Epithelial cell of esophagus (primary cell): ENCODE results near the gene CDC42BPA.
"Not testable (repeated sequence)": the region's sequence is repeated elsewhere in the genome, so short reads cannot be mapped to it uniquely, and the experiment has no call there.

ENCODE experiments used
- DNase-seq: peaks from one replicate; pipeline ENCODE4 v3.0.0; 2010; ENCODE audit warnings: low read depth
- H3K4me3 ChIP-seq: 2 replicates; pipeline ENCODE4 v1.5.1; 2011; ENCODE audit warnings: mild to moderate bottlenecking, low read length, control low read depth
- CTCF ChIP-seq: IDR thresholded peaks from 2 replicates; pipeline ENCODE4 v1.5.1; 2011; ENCODE audit warnings: low read depth, mild to moderate bottlenecking, low read length, control low read depth, inconsistent platforms; ENCODE audit not compliant: insufficient read depth; ENCODE audit errors: missing control alignments

Gene CDC42BPA

GRCh38 chr1:227298512-227299240, 19.6 kb downstream of the CDC42BPA start:
- H3K4me3 ChIP-seq = no peak overlapping the region
- no peak for TF ChIP-seq CTCF
- no peak for DNase-seq

- no peak overlapping the region for H3K4me3 ChIP-seq
- DNase-seq = no peak
- no peak for TF ChIP-seq CTCF
Observed at GRCh38 chr1:227297073-227297793, 21.1 kb downstream of the CDC42BPA start.

GRCh38 chr1:227295609-227296008, 22.7 kb downstream of the CDC42BPA start:
- no peak overlapping the region for H3K4me3 ChIP-seq
- no peak for TF ChIP-seq CTCF
- DNase-seq = no peak

- no peak for DNase-seq
- no peak overlapping the region for H3K4me3 ChIP-seq
- no peak for TF ChIP-seq CTCF
Observed at GRCh38 chr1:227285745-227286144, 32.5 kb downstream of the CDC42BPA start.

GRCh38 chr1:227281371-227281770, 36.9 kb downstream of the CDC42BPA start:
- DNase-seq = no peak
- H3K4me3 ChIP-seq = no peak overlapping the region
- no peak for TF ChIP-seq CTCF

- DNase-seq = no peak
- no peak for TF ChIP-seq CTCF
Observed at GRCh38 chr1:227280836-227281235, 37.5 kb downstream of the CDC42BPA start.

GRCh38 chr1:227276156-227276693, 42.1 kb downstream of the CDC42BPA start:
- not testable (repeated sequence) for H3K4me3 ChIP-seq, DNase-seq

More at GRCh38 chr1:227280836-227281235, 37.5 kb downstream of the CDC42BPA start:
- no peak overlapping the region for H3K4me3 ChIP-seq
